Heart right ventricle (tissue), 16 donors: ENCODE results near the gene C9orf78. TPM values are rescaled to one million over a fixed set of nuclear protein-coding genes. Genes with fewer than 3 reads are reported as not detected.

Experiments used
- ATAC-seq, 8 donors: fragments of 200-7000 bp; cut with Tn5 transposase; one replicate each; pipeline ENCODE4 v1.9.1; 2020; ENCODE audit warnings: mild to moderate bottlenecking in 8 of 8, moderate library complexity in 8 of 8, moderate number of reproducible peaks in 1 of 8
- DNase-seq, 2 donors: peaks; one replicate each; pipeline ENCODE4 v3.0.0-alpha.2; 2020
- H3K27ac ChIP-seq, 10 donors: fragments of 200-600 bp; sonication (generic) in 2 of 10; one replicate each; pipeline versions ENCODE4 v1.5.0 to v1.8.0; 2020 to 2022; ENCODE audit warnings: mild to moderate bottlenecking in 3 of 10
- H3K27me3 ChIP-seq, 7 donors: fragments of 200-600 bp; one replicate each; pipeline ENCODE4 v1.8.0; 2021 to 2022; ENCODE audit warnings: mild to moderate bottlenecking in 2 of 7
- H3K36me3 ChIP-seq, 9 donors: fragments of 200-600 bp; sonication (generic) in 1 of 9; one replicate each; pipeline versions ENCODE4 v1.5.0 to v1.8.0; 2020 to 2022; ENCODE audit warnings: mild to moderate bottlenecking in 2 of 9
- H3K4me1 ChIP-seq, 9 donors: fragments of 200-600 bp; sonication (generic) in 1 of 9; one replicate each; pipeline versions ENCODE4 v1.5.0 to v1.8.0; 2020 to 2022; ENCODE audit warnings: mild to moderate bottlenecking in 4 of 9
- H3K4me3 ChIP-seq, 10 donors: fragments of 200-600 bp; sonication (generic) in 2 of 10; one replicate each; pipeline versions ENCODE4 v1.5.0 to v1.8.0; 2020 to 2022; ENCODE audit warnings: mild to moderate bottlenecking in 7 of 10, moderate library complexity in 2 of 10
- H3K9me3 ChIP-seq, 11 donors: fragments of 200-600 bp in 10 of 11; sonication (generic) in 2 of 11; one replicate each; pipeline versions ENCODE4 v1.5.0 to v1.8.0; 2013 to 2022; ENCODE audit warnings: mild to moderate bottlenecking in 2 of 11, control low read depth in 1 of 11, moderate library complexity in 1 of 11
- CTCF ChIP-seq, 9 donors: fragments of 200-600 bp; sonication (generic) in 2 of 9; IDR thresholded peaks; one replicate each; pipeline versions ENCODE4 v1.5.0 to v1.8.0; 2021 to 2022; ENCODE audit warnings: antibody characterized with exemption in 9 of 9, mild to moderate bottlenecking in 5 of 9, moderate library complexity in 1 of 9
- WGBS, 2 donors: extraction: QIAGEN DNeasy Blood & Tissue Kit; methylation state at CpG; one replicate each; pipeline ENCODE4 v1.1.7; 2013; ENCODE audit warnings: inconsistent platforms in 1 of 2; 5-methylcytosine and 5-hydroxymethylcytosine counted together
- intact Hi-C, 10 donors: fragments of 100-400 bp; cut with DNase I; formaldehyde crosslinking; loops; one replicate each; pipeline versions ENCODE4 v1.11.1 to v1.14.2; 2022
- polyA plus RNA-seq, 2 donors: library from polyadenylated mRNA; stranded (reverse); fragments of 200-250 nt; gene quantifications; one replicate each; pipeline ENCODE4 v1.2.3, GENCODE V29; 2013
- total RNA-seq, 10 donors: library from RNA; stranded (reverse); fragmentation: NEBNext Ultra II Directional in 3 of 10; extraction: Animal tissue kit (Norgen Biotek cat#: 25700) in 3 of 10; gene quantifications; one replicate each; pipeline versions ENCODE4 v1.2.1 to v1.2.4, GENCODE V29; 2021 to 2023
- donor health status: Arrhythmogenic right ventricular cardiomyopathy.
- donor health status: ischemic (EF 13 %, LVEDD 7.1; RV severe dilation, severe dysfunction).
- donor health status: healthy with polysubstance abuse.
- donor health status: DM: no; HTN: yes; CAD: no.
- donor health status: DM: no; HTN: no; CAD: no.
- donor health status: ischemic (EF 25% LVEDD 6.9; RV normal size, moderate dysfunction).
- donor health status: ischemic (EF 25% LVEDD 5.7; RV mildly dilated, moderate dysfunction).
- donor health status: healthy.
- donor health status: DM: yes; HTN: yes; CAD: no.
- donor health status: Ischemic cardiomyopathy.
- donor health status: ischemic (EF 35%, LVEDD 5.7; RV mildly dilated, moderate dysfunction).
- donor health status: nonischemic (EF 11% LVEDD 7.7; RV severe dilation, severe dysfunction).
- donor health status: DM: yes; HTN: yes; CAD: no.
- donor health status: PGD.
- donor health status: ischemic (EF 29% LVEDD 5.4; RV normal size, mild dysfunction).
- donor health status: nonischemic (EF 23%, LVEDD 6.1; RV moderate dilation, normal function).

Gene C9orf78
- total and polyA plus RNA-seq, 12 donors, result 25.7 to 66.2 (median 30.7) TPM

GRCh38 chr9:129873563-129874190, 38.6 kb upstream of the C9orf78 start:
- no peak for TF ChIP-seq CTCF (IDR thresholded peaks at IDR 0.05)
- H3K4me1 ChIP-seq, result peaks cover 0 to 11% (median 0%) of the 10 kb centered on the region in 9 donors
- H3K9me3 ChIP-seq, result no peaks in the 10 kb centered on the region
- ATAC-seq (no peak), DNase-seq (no peak)
- intact Hi-C loops, result no loop called here
- 86 to 90% methylated on average over 16 of the region's 16 CpGs for WGBS, 2 donors
- H3K36me3 ChIP-seq, result peaks cover 0 to 51% (median 1%) of the 10 kb centered on the region in 9 donors
- no peak overlapping the region for H3K27ac ChIP-seq
- H3K4me3 ChIP-seq, result no peak overlapping the region
- H3K27me3 ChIP-seq, result no peaks in the 10 kb centered on the region

- Histone ChIP-seq H3K27me3 (no peaks in the 10 kb centered on the region), H3K36me3 (peaks cover 0 to 58% (median 12%) of the 10 kb centered on the region in 9 donors), H3K27ac (no peak overlapping the region), H3K9me3 (no peaks in the 10 kb centered on the region), H3K4me3 (no peak overlapping the region), H3K4me1 (peaks cover 0 to 30% (median 0%) of the 10 kb centered on the region in 9 donors)
- DNase-seq, result no peak
- TF ChIP-seq CTCF (IDR thresholded peaks at IDR 0.05), result no peak
- intact Hi-C loops, result no loop called here
- ATAC-seq, result no peak
- WGBS, 2 donors, result 93 to 94% methylated on average over 10 to 11 of the region's 11 CpGs
Measured at GRCh38 chr9:129871046-129871445, 36.0 kb upstream of the C9orf78 start.

GRCh38 chr9:129869585-129870501, 34.8 kb upstream of the C9orf78 start:
- DNase-seq (no peak), ATAC-seq (peak in 4 of 8 donors; percentile 9 to 59 (median 35))
- H3K4me3 ChIP-seq, result no peak overlapping the region
- H3K27me3 ChIP-seq, result no peaks in the 10 kb centered on the region
- no peak for TF ChIP-seq CTCF (IDR thresholded peaks at IDR 0.05)
- 83 to 86% methylated on average over 24 of the region's 24 CpGs for WGBS, 2 donors
- intact Hi-C loops, result no loop called here
- peaks cover 0 to 58% (median 10%) of the 10 kb centered on the region in 9 donors for H3K36me3 ChIP-seq
- H3K4me1 ChIP-seq, result peaks cover 0 to 36% (median 0%) of the 10 kb centered on the region in 9 donors
- H3K27ac ChIP-seq, result peak overlapping the region in 1 of 10 donors; percentile 85
- H3K9me3 ChIP-seq, result no peaks in the 10 kb centered on the region

GRCh38 chr9:129868872-129869486, 33.9 kb upstream of the C9orf78 start:
- 90 to 93% methylated on average over 28 of the region's 28 CpGs for WGBS, 2 donors
- Histone ChIP-seq H3K4me1 (peaks cover 0 to 36% (median 0%) of the 10 kb centered on the region in 9 donors), H3K27me3 (no peaks in the 10 kb centered on the region), H3K9me3 (no peaks in the 10 kb centered on the region), H3K36me3 (peaks cover 0 to 57% (median 5%) of the 10 kb centered on the region in 9 donors), H3K27ac (peak overlapping the region in 1 of 10 donors; percentile 85), H3K4me3 (no peak overlapping the region)
- no peak for TF ChIP-seq CTCF (IDR thresholded peaks at IDR 0.05)
- intact Hi-C loops, result no loop called here
- DNase-seq, result no peak
- peak in 7 of 8 donors; percentile 27 to 64 (median 35) for ATAC-seq
